UCSD-AML1 (cell line): ENCODE data around the gene SLC12A6.
A peak's percentile ranks its signal among the peaks of the same experiment; 100 is the strongest.
"Not testable (repeated sequence)": the region's sequence is repeated elsewhere in the genome, so short reads cannot be mapped to it uniquely, and the experiment has no call there.

Experiments used
- DNase-seq: peaks from one replicate; lab custom pipeline; 2025; ENCODE audit not compliant: unreplicated experiment; lab: John Stamatoyannopoulos, UW

Gene SLC12A6

GRCh38 chr15:34358367-34358766, 20.8 kb upstream of the SLC12A6 start:
- no peak for DNase-seq

GRCh38 chr15:34357653-34358052, 20.1 kb upstream of the SLC12A6 start:
- DNase-seq, result no peak

DNA sequence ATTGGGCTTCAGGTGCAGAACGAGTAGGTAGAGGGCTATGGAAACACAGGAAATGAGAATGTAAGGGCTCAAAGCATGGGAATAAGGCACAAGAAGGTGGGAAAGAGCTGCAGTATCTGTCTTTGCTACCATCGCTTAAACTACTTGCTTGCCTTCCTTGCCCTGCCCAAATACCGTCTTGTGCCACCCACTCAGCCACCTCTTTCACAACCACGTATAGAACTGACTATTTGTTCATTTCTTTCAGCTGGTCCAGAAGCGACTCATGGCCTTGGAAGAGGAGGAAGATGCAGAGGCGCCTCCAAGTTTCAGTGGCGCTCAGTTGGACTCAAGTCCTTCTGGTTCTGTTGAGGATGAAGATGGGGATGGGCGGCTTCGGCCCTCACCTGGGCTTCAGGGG, 17.7 kb upstream of the SLC12A6 start:
- no peak for DNase-seq

- no peak for DNase-seq
Measured at GRCh38 chr15:34354286-34354685, 16.7 kb upstream of the SLC12A6 start.

DNA sequence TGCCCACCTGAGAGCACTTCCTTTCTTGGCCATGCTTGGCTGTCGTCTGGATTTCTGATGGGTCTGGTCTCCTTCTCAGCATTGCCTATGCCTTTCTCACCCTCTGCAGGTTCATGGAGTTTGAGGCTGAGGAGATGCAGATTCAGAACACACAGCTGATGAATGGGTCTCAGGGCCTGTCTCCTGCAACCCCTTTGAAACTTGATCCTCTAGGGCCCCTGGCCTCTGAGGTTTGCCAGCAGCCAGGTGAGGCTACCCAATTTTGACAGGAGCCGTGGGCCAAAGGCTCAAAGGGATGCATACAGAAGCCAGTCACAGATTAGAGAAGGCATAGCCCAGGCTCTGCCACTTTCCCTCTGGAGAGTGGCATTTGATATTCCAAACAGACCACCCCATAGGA, 16.0 kb upstream of the SLC12A6 start:
- DNase-seq, result no peak

DNA sequence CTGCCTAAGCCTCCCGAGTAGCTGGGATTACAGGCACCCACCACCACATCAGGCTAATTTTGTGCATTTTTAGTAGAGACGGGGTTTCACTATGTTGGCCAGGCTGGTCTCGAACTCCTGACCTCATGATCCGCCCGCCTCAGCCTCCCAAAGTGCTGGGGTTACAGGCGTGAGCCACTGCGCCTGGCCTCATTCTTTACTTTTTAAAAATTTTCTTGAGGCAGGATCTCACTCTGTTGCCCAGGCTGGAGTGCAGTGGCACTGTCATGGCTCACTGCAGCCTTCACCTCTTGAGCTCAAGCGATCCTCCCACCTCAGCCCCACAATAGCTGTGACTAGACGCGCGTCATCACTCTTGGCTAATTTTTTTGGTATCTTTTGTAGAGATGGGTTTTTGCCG, 15.4 kb upstream of the SLC12A6 start:
- not testable (repeated sequence) for DNase-seq

DNA sequence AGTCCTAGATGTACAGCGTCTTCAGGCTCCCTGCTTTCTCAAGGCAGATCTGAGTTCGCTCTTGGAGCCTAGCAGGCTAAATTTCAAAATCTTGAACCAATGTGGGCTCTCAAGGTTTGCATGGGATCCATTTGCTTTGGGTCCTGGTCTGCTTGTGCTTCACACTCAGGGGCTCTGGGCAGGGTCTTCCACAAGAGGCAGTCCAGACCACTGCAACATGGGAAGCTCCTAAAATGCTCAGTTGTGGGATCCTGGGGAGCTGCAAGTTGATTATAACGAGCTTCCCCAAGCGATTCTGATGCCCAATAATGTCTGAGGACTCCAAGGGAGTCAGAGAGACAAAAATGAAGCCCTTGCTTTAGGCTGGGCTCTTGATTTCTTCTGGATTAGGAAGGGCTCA, 12.2 kb upstream of the SLC12A6 start:
- no peak for DNase-seq

DNA sequence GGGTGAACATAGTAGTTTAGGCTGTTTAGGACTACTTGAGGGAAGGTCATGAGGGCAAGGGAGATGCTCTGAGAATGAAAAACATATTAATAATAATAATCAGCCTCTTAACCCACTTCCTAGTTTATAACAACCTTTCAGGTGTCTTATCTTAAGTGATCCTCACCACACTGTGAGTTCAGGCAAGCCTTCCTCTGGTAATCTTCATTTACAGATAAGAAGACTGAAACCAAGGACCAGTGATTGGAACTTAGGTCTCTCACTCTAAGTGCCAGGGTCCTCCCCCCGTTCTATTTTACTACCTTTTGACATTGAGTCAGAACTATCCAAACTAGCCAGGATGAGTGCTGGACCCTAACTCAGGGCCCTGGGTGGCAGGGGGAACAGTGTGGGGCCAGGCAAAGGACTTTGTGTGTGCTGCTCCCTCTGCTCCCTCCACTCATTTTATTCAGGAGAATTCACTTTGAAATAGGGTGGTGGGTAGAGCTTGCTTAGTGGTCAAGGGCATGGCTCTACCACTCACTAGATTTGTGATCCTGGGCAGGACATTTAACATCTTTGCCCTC, 11.2 kb upstream of the SLC12A6 start:
- DNase-seq, result no peak

DNA sequence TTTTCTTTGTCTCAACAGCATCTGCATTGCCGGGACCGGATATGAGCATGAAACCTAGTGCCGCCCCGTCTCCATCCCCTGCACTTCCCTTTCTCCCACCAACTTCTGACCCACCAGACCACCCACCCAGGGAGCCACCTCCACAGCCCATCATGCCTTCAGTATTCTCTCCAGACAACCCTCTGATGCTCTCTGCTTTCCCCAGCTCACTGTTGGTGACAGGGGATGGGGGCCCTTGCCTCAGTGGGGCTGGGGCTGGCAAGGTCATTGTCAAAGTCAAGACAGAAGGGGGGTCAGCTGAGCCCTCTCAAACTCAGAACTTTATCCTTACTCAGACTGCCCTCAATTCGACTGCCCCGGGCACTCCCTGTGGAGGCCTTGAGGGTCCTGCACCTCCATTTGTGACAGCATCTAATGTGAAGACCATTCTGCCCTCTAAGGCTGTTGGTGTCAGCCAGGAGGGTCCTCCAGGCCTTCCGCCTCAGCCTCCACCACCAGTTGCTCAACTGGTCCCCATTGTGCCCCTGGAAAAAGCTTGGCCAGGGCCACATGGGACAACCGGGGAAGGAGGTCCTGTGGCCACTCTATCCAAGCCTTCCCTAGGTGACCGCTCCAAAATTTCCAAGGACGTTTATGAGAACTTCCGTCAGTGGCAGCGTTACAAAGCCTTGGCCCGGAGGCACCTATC, 10.5 kb upstream of the SLC12A6 start:
- DNase-seq, result no peak

- DNase-seq, result peak; percentile 89
Measured at GRCh38 chr15:34342737-34343575, 5.4 kb upstream of the SLC12A6 start, which contains the start of the genes NOP10 and NUTM1. TSS of gene NOP10 (minus strand) at chr15:34343136. CDS start at chr15:34343073, 63 bp downstream. TSS of gene NUTM1 (plus strand) at chr15:34343315. CDS start at chr15:34343697, 382 bp downstream.

DNA sequence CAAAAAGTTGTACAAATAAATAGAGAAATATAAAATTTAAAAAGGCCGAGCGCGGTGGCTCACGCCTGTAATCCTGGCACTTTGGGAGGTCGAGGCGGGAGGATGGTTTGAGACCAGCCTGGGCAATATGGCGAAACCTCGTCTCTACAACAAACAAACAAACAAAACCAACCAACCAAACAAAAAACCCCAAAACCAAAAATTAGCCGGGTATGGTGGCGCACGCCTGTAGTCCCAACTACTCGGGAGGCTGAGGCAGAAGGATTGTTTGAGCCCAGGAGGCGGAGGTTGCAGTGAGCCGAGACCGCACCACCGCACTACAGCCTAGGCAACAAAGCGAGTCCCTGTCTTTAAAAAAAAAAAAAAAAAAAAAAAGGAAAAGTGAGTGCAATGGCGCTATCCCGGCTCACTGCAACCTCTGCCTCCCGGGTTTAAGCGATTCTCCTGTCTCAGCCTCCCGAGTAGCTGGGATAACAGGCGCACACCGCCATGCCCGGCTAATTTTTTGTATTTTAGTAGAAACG, 4.7 kb upstream of the SLC12A6 start:
- not testable (repeated sequence) for DNase-seq

GRCh38 chr15:34341381-34342212, 4.0 kb upstream of the SLC12A6 start:
- no peak for DNase-seq

DNA sequence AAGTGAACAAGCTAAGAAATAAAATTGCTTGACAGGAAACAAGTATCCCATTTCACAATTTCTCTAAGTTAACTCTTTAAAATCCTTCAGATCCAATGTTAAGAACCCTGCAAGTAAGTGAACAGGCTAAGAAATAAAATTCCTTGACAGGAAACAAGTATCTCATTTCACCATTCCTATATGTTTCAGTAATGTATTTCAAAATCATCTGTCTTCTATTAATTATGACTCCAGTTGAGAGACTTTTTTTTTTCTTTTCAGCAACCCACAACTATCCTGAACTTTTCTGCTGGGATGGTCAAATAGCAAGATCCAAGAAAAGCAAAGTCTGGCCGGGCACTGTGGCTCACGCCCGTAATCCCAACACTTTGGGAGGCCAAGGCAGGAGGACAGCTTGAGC, 2.4 kb upstream of the SLC12A6 start:
- no peak for DNase-seq

GRCh38 chr15:34338347-34338746, 766 bp upstream of the SLC12A6 start:
- no peak for DNase-seq

GRCh38 chr15:34336991-34337556, 507 bp downstream of the SLC12A6 start:
- peak; percentile 46 for DNase-seq

GRCh38 chr15:34336231-34336990, 1.2 kb downstream of the SLC12A6 start:
- peak; percentile 40 for DNase-seq

GRCh38 chr15:34335176-34336032, 2.2 kb downstream of the SLC12A6 start:
- DNase-seq, result no peak

GRCh38 chr15:34334672-34335071, 2.9 kb downstream of the SLC12A6 start:
- DNase-seq, result no peak
